OCI-LY7 (cell line): ENCODE data around the gene HJURP. TPM values are rescaled to one million over a fixed set of nuclear protein-coding genes. Genes with fewer than 3 reads are reported as not detected.

Source experiments
- BruUV-seq: library from RNA; stranded (reverse); fragments of 400-500 nt; replicated peaks from 2 replicates; lab custom pipeline; 2021; lab: Mats Ljungman, UMichigan
- CTCF ChIA-PET: fragments of 300-600 bp; sonication (Branson Sonifier 250); formaldehyde crosslinking; loops from one replicate; lab custom pipeline; 2022; ENCODE audit warnings: antibody characterized with exemption; ENCODE audit not compliant: unreplicated experiment; lab: Charles Lee
- POLR2A ChIA-PET: fragments of 300-600 bp; sonication (Branson Sonifier 250); formaldehyde crosslinking; loops from one replicate; lab custom pipeline; 2022; ENCODE audit warnings: antibody characterized with exemption; lab: Charles Lee
- DNase-seq: peaks from one replicate; pipeline ENCODE4 v3.0.0-alpha.2; 2015; ENCODE audit warnings: low spot score
- H2AFZ ChIP-seq: fragments of 200-600 bp; sonication (generic), shearing (Covaris generic); 2 replicates; pipeline ENCODE4 v1.6.1; 2014; ENCODE audit warnings: mild to moderate bottlenecking, antibody characterized with exemption, low read length, moderate library complexity
- H3K27ac ChIP-seq: fragments of 200-600 bp; sonication (generic); 2 replicates; pipeline ENCODE4 v1.5.1; 2014; ENCODE audit warnings: mixed run types, low read depth, mild to moderate bottlenecking, moderate library complexity, low read length, inconsistent platforms; ENCODE audit not compliant: poor library complexity, severe bottlenecking
- H3K36me3 ChIP-seq: fragments of 200-600 bp; sonication (generic); 2 replicates; pipeline ENCODE4 v1.6.1; 2014; ENCODE audit warnings: mild to moderate bottlenecking, antibody characterized with exemption, low read length, moderate library complexity, mixed read lengths; ENCODE audit not compliant: insufficient read depth
- H3K4me1 ChIP-seq: fragments of 200-600 bp; sonication (generic); 2 replicates; pipeline ENCODE4 v1.5.1; 2014; ENCODE audit warnings: mild to moderate bottlenecking, low read length; ENCODE audit not compliant: insufficient read depth, poor library complexity, severe bottlenecking
- H3K4me2 ChIP-seq: fragments of 200-600 bp; sonication (generic); 2 replicates; pipeline ENCODE4 v1.6.1; 2014; ENCODE audit warnings: mild to moderate bottlenecking, low read length
- H3K4me3 ChIP-seq: fragments of 200-600 bp; sonication (generic); 2 replicates; pipeline ENCODE4 v1.5.1; 2014; ENCODE audit warnings: mild to moderate bottlenecking, low read depth, low read length; ENCODE audit not compliant: poor library complexity, severe bottlenecking
- H3K79me2 ChIP-seq: fragments of 200-600 bp; sonication (generic); 2 replicates; pipeline ENCODE4 v1.6.1; 2016; ENCODE audit warnings: low read depth, mild to moderate bottlenecking, low read length, moderate library complexity, mixed read lengths; ENCODE audit not compliant: insufficient read depth
- H3K9me2 ChIP-seq: fragments of 200-600 bp; sonication (generic); 2 replicates; pipeline ENCODE4 v1.6.1; 2016; ENCODE audit warnings: mild to moderate bottlenecking, low read length, mixed read lengths; ENCODE audit not compliant: insufficient read depth
- H3K9me3 ChIP-seq: fragments of 200-600 bp; sonication (generic); 2 replicates; pipeline ENCODE4 v1.6.1; 2014; ENCODE audit warnings: mild to moderate bottlenecking, mixed run types, low read length, mixed read lengths
- H4K20me1 ChIP-seq: fragments of 200-600 bp; sonication (generic); 2 replicates; pipeline ENCODE4 v1.6.1; 2014; ENCODE audit warnings: mild to moderate bottlenecking, antibody characterized with exemption, low read length, moderate library complexity, mixed read lengths; ENCODE audit not compliant: insufficient read depth
- CTCF ChIP-seq: fragments of 200-600 bp; sonication (generic); conservative IDR thresholded peaks from 2 replicates; pipeline ENCODE4 v1.5.1; 2014; ENCODE audit warnings: mild to moderate bottlenecking, antibody characterized with exemption, low read length, moderate library complexity, mixed read lengths
- EZH2phosphoT487 ChIP-seq: fragments of 200-600 bp; sonication (generic); IDR thresholded peaks from 2 replicates; pipeline ENCODE4 v1.6.1; 2018; ENCODE audit warnings: low read depth, borderline replicate concordance, mild to moderate bottlenecking, mixed run types, antibody characterized with exemption, low read length, moderate library complexity, mixed read lengths
- intact Hi-C: fragments of 100-400 bp; cut with micrococcal nuclease; formaldehyde crosslinking; loops from one replicate; pipeline ENCODE4 v1.10.0; 2022; ENCODE audit not compliant: unreplicated experiment
- total RNA-seq, 2 experiments: library from RNA; depleted of rRNA in 1 of 2; stranded (reverse); fragments of >200 nt in 1 of 2; shearing (Covaris generic) in 1 of 2; gene quantifications; 2 replicates each; pipeline ENCODE4 v1.2.3, GENCODE V29; 2014 to 2022

Gene HJURP
- total RNA-seq, 2 experiments from 2014 or later, result 94.3 to 122 TPM

DNA sequence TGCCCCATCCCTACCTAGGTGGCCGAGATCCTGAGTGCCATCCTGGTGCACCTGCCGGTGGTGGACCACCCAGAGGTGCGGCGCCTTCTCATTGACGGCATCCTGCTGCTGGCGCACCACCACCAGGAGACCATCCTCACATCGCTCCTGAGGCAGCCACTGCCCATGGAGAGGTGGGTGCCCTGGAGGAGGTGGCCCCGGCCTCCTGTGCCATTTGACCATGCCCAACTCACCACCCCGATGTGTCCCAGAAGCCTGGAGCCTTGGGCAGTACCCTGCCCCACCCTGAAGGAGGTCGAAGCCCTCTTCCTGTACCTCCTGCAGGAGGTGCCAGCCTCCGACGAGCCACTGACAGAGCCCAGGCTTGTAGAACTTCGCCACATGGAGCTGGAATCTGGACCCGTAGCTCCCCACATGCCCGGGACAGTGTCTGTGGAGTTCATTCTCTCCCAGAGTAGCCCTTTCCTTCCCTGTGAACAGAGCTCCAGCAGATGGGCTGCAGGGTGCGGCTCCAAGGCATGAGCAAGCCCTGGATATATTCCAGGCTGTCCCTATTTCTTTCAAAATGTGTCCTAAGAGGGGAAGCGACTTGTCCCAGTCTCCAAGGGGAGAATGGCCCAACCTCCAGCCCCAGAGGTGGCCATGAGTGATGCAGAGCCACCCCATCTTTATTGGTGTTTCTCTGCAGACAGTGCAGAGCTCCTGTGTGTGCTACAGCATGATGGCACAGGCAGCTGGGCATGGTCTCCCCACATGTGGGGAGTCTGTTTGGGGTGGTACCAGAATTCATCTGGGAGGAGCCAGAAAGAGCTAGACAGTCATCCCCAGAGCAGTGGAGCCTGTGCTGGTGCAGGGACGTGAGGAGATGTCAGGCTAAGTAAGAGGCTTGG lies 34.2 kb downstream of the HJURP start:
- Histone ChIP-seq H2AFZ (no peak overlapping the region), H3K4me1 (no peaks in the 10 kb centered on the region), H3K4me2 (no peak overlapping the region), H3K9me3 (no peaks in the 10 kb centered on the region), H4K20me1 (no peaks in the 10 kb centered on the region), H3K79me2 (no peaks in the 10 kb centered on the region), H3K9me2 (no peaks in the 10 kb centered on the region), H3K4me3 (no peak overlapping the region), H3K27ac (no peak overlapping the region), H3K36me3 (no peaks in the 10 kb centered on the region)
- no peak for TF ChIP-seq CTCF
- TF ChIP-seq EZH2phosphoT487, result no peak
- POLR2A ChIA-PET, result interaction anchor here (0.6 kb wide), 1 partner anchor 50 kb away, joined by 4 read pairs; no protein-coding TSS in a partner anchor
- BruUV-seq, result no TSS peak
- CTCF ChIA-PET, result interaction anchor here (0.5 kb wide), 1 partner anchor 38 kb away, joined by 3 read pairs; no protein-coding TSS in a partner anchor
- intact Hi-C loops, result no loop called here
- DNase-seq, result no peak

DNA sequence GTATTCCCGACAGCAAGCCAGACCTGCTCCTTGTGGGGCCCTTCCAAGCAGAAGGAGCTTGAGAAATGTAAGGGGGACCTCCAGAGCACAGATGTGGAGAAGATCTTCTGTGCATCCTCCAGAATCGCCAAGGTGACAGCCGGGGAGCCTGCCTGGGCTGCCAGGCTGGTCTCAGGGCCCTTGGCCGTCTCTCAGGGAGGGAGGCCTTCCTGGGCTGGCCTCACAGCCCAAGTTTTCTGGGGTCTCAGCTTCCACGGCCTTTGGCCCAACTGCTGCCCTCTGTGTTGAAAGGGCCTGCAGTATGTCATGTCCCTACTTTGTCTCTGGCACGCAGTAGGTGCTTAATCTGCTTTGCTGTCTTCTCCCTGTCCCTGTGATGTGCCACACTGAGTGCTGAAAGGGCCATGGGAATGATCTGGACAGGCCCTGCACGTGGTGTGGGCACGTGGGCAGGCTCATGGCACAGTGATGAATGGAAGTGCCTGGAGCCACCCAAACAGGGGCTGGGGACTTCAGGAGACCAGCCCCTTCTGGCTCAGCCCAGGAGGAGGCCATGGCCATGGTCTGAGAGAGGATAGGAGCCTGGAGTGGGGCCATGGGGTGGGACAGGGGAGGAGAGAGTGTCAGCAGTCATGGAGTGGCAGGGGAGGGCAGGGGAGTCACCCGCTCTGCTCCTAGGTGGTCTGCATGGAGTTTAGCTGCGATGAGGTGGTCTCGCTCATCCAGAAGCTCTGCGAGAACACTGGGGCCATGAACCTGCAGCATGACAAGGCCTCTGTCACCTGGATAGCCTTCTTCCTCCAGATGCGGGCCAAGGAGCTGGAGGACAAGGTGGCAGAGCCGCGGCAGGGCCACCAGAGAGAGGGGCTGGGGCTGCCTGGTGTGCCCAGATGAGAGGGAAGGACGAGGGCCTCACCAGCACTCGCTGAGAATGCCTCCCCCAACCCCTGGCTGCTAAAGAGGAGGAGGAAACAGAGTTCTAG lies 35.4 kb downstream of the HJURP start:
- Histone ChIP-seq H3K4me2 (no peak overlapping the region), H4K20me1 (no peaks in the 10 kb centered on the region), H3K36me3 (no peaks in the 10 kb centered on the region), H3K4me1 (no peaks in the 10 kb centered on the region), H3K4me3 (no peak overlapping the region), H3K9me3 (no peaks in the 10 kb centered on the region), H3K27ac (no peak overlapping the region), H2AFZ (no peak overlapping the region), H3K9me2 (no peaks in the 10 kb centered on the region), H3K79me2 (no peaks in the 10 kb centered on the region)
- no peak for TF ChIP-seq EZH2phosphoT487
- no peak for TF ChIP-seq CTCF
- no TSS peak for BruUV-seq
- no peak for DNase-seq
- CTCF ChIA-PET, result no interaction called here
- intact Hi-C loops, result no loop called here
- POLR2A ChIA-PET, result no interaction called here
